BLaER1 treated with 17β-estradiol and CSF1 and Interleukin-3, amounts not matched to agents 10 nM and 100 nM (cell line): ENCODE measurements around the gene DNAJC6.
"Not testable (repeated sequence)": the region's sequence is repeated elsewhere in the genome, so short reads cannot be mapped to it uniquely, and the experiment has no call there.

Source experiments
- H3K27ac ChIP-seq, 11 experiments: shearing (Covaris generic); formaldehyde crosslinking; 2 replicates each; pipeline ENCODE4 v1.8.1; 2022
- H3K27me3 ChIP-seq, 11 experiments: shearing (Covaris generic); formaldehyde crosslinking; 2 replicates each; pipeline ENCODE4 v1.8.1; 2022
- H3K36me3 ChIP-seq, 11 experiments: shearing (Covaris generic); formaldehyde crosslinking; 2 replicates each; pipeline ENCODE4 v1.8.1; 2022
- H3K4me1 ChIP-seq, 10 experiments: shearing (Covaris generic); formaldehyde crosslinking; 2 replicates each; pipeline ENCODE4 v1.8.1; 2022
- H3K4me2 ChIP-seq, 11 experiments: shearing (Covaris generic); formaldehyde crosslinking; 2 replicates each; pipeline ENCODE4 v1.8.1; 2022
- H3K4me3 ChIP-seq, 10 experiments: shearing (Covaris generic); formaldehyde crosslinking; 2 replicates each; pipeline ENCODE4 v1.8.1; 2022
- H3K9ac ChIP-seq, 11 experiments: shearing (Covaris generic); formaldehyde crosslinking; 2 replicates each; pipeline ENCODE4 v1.8.1; 2022
- H3K9me3 ChIP-seq, 11 experiments: shearing (Covaris generic); formaldehyde crosslinking; replicated peaks in 1 of 11; 2 replicates each; pipeline ENCODE4 v1.8.1; 2022
- H4K20me1 ChIP-seq, 11 experiments: shearing (Covaris generic); formaldehyde crosslinking; 2 replicates each; pipeline ENCODE4 v1.8.1; 2022
- Cebpa-rat ChIP-seq, 11 experiments: shearing (Covaris generic); IDR thresholded peaks; 2 replicates each; pipeline ENCODE4 v1.8.1; 2022

The DNAJC6 gene

GRCh38 chr1:65449214-65449823, 140.0 kb downstream of the DNAJC6 start:
- no peak overlapping the region for H3K4me3 ChIP-seq
- no peak overlapping the region for H3K27ac ChIP-seq
- no peak for TF ChIP-seq Cebpa-rat (IDR thresholded peaks at IDR 0.05)
- H3K9ac ChIP-seq, result no peak overlapping the region
- H3K4me2 ChIP-seq, result no peak overlapping the region
- H3K4me1 ChIP-seq, result no peaks in the 10 kb centered on the region
- H3K36me3 ChIP-seq, result no peaks in the 10 kb centered on the region
- H3K9me3 ChIP-seq, result no peaks in the 10 kb centered on the region; a peak in 1 of 22 replicates
- no peaks in the 10 kb centered on the region for H3K27me3 ChIP-seq
- H4K20me1 ChIP-seq, result no peaks in the 10 kb centered on the region

DNA sequence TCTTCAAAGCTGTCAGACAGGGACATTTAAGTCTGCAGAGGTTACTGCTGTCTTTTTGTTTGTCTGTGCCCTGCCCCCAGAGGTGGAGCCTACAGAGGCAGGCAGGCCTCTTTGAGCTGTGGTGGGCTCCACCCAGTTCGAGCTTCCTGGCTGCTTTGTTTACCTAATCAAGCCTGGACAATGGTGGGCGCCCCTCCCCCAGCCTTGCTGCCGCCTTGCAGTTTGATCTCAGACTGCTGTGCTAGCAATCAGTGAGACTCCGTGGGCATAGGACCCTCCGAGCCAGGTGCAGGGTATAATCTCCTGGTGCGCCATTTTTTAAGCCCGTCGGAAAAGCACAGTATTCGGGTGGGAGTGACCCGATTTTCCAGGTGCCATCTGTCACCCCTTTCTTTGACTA, 146.3 kb downstream of the DNAJC6 start:
- not testable (repeated sequence) for H3K27ac ChIP-seq, H3K4me1 ChIP-seq, H3K36me3 ChIP-seq, H3K4me2 ChIP-seq, H3K27me3 ChIP-seq, H3K9me3 ChIP-seq, H4K20me1 ChIP-seq, H3K4me3 ChIP-seq, H3K9ac ChIP-seq

GRCh38 chr1:65456481-65456880, 147.1 kb downstream of the DNAJC6 start:
- Histone ChIP-seq H4K20me1 (no peaks in the 10 kb centered on the region), H3K4me1 (no peaks in the 10 kb centered on the region), H3K36me3 (no peaks in the 10 kb centered on the region), H3K27me3 (no peaks in the 10 kb centered on the region), H3K27ac (no peak overlapping the region), H3K9ac (no peak overlapping the region), H3K4me2 (no peak overlapping the region), H3K9me3 (peaks cover 0 to 7% (median 5%) of the 10 kb centered on the region in 11 experiments; a peak in 7 of 22 replicates), H3K4me3 (no peak overlapping the region)
- TF ChIP-seq Cebpa-rat (IDR thresholded peaks at IDR 0.05), result no peak

DNA sequence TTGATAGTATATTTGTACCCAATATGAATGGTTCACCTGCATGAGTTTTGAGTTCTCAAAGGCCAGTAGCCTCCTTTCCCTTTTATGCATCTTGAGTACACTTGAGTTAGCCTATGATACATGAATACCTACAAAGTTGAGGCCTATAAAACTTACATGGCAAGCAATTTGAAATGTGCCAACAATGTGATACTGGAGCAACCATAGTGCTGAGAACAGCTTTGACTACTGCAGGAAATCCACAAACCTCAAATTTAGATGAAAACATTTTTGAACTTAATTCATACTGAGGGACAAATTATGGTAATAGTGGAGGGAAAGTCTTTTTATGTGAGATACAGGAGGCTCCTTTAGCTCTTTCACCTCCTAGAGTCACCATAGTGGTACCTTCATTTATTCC, 148.5 kb downstream of the DNAJC6 start:
- no peak overlapping the region for H3K9ac ChIP-seq
- H4K20me1 ChIP-seq, result no peaks in the 10 kb centered on the region
- peaks cover 0 to 11% (median 5%) of the 10 kb centered on the region in 11 experiments; a peak in 8 of 22 replicates for H3K9me3 ChIP-seq
- TF ChIP-seq Cebpa-rat (IDR thresholded peaks at IDR 0.05), result no peak
- no peak overlapping the region for H3K4me3 ChIP-seq
- H3K36me3 ChIP-seq, result no peaks in the 10 kb centered on the region
- no peaks in the 10 kb centered on the region for H3K4me1 ChIP-seq
- no peaks in the 10 kb centered on the region for H3K27me3 ChIP-seq
- no peak overlapping the region for H3K4me2 ChIP-seq
- no peak overlapping the region for H3K27ac ChIP-seq

DNA sequence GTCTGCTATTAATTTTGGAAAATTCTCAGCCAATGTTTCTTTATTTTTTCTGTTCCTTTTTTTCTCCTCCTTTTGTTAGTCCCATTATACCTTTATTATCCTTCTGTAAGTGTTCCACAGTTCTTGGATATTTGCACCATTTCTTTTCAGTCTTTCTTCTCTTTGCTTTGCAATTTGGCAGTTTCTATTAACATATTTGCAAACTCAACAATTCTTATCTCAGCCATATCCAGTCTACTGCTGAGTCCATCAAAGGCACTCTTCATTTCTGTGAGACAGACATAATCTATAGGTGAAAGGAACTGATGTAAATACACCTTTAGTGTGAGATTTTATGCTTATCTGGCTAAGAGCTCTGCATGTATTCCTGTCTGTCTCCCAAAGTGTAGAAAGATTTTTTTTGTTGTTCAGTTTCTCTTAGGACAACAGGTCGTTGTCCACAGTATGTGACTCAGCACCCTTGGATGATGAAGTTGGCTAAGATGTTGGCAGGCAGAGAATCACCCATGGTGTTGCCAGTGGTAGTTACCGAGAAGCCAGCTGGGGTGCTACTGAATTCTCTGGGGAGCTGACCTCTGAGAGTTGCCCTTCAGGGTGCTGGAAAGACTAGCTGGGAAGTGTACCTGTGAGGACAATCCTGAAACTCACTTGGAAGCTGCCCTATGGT, 149.5 kb downstream of the DNAJC6 start:
- no peak overlapping the region for H3K27ac ChIP-seq
- H3K4me3 ChIP-seq, result no peak overlapping the region
- no peak overlapping the region for H3K9ac ChIP-seq
- H3K27me3 ChIP-seq, result no peaks in the 10 kb centered on the region
- no peak for TF ChIP-seq Cebpa-rat (IDR thresholded peaks at IDR 0.05)
- H3K9me3 ChIP-seq, result peaks cover 0 to 17% (median 5%) of the 10 kb centered on the region in 11 experiments; a peak in 8 of 22 replicates
- no peaks in the 10 kb centered on the region for H3K4me1 ChIP-seq
- no peaks in the 10 kb centered on the region for H3K36me3 ChIP-seq
- no peaks in the 10 kb centered on the region for H4K20me1 ChIP-seq
- H3K4me2 ChIP-seq, result no peak overlapping the region

GRCh38 chr1:65459397-65459768, 150.0 kb downstream of the DNAJC6 start:
- Histone ChIP-seq H3K4me3 (no peak overlapping the region), H3K27ac (no peak overlapping the region)
- no peak for TF ChIP-seq Cebpa-rat (IDR thresholded peaks at IDR 0.05)

More at GRCh38 chr1:65459397-65459768, 150.0 kb downstream of the DNAJC6 start:
- Histone ChIP-seq H3K36me3 (no peaks in the 10 kb centered on the region), H3K4me2 (no peak overlapping the region), H4K20me1 (no peaks in the 10 kb centered on the region), H3K9ac (no peak overlapping the region), H3K9me3 (peaks cover 0 to 17% (median 5%) of the 10 kb centered on the region in 11 experiments; a peak in 8 of 22 replicates), H3K27me3 (no peaks in the 10 kb centered on the region), H3K4me1 (no peaks in the 10 kb centered on the region)
